H1 (cell line): Measurements from ENCODE around the gene GTPBP1. TPM values are rescaled to one million over a fixed set of nuclear protein-coding genes. Genes with fewer than 3 reads are reported as not detected.

Experiments
- CTCF ChIA-PET: fragments of 300-600 bp; sonication (Branson Sonifier 250); formaldehyde crosslinking; loops from one replicate; lab custom pipeline; 2021; ENCODE audit not compliant: partially characterized antibody; lab: Charles Lee
- POLR2A ChIA-PET: fragments of 300-600 bp; sonication (Branson Sonifier 250); formaldehyde crosslinking; loops from one replicate; lab custom pipeline; 2021; ENCODE audit warnings: inconsistent platforms; ENCODE audit not compliant: partially characterized antibody; lab: Charles Lee
- DNase-seq, 2 experiments: peaks; one replicate each; pipeline versions ENCODE4 v3.0.0 to v3.0.0-alpha.2; 2010 to 2022; ENCODE audit warnings: low spot score in 2 of 2, low read depth in 1 of 2, mixed read lengths in 1 of 2
- FAIRE-seq: peaks from 2 replicates; lab custom pipeline; 2011; peaks lifted over from hg19 to GRCh38; lab: Jason Lieb, UNC
- H2AFZ ChIP-seq: 2 replicates; pipeline ENCODE4 v1.8.1; 2012; ENCODE audit warnings: low read length, inconsistent platforms
- H2AK5ac ChIP-seq: 2 replicates; pipeline ENCODE4 v1.6.1; 2013; ENCODE audit warnings: low read depth, low read length
- H2BK120ac ChIP-seq: replicated peaks from 2 replicates; pipeline ENCODE3; 2013; ENCODE audit warnings: low read depth, low read length, inconsistent platforms
- H2BK12ac ChIP-seq: 2 replicates; pipeline ENCODE4 v1.6.1; 2013; ENCODE audit warnings: low read depth, low read length
- H2BK15ac ChIP-seq: 2 replicates; pipeline ENCODE4 v1.6.1; 2013; ENCODE audit warnings: low read length
- H2BK20ac ChIP-seq: 2 replicates; pipeline ENCODE4 v1.6.1; 2013; ENCODE audit warnings: low read length
- H2BK5ac ChIP-seq: 2 replicates; pipeline ENCODE4 v1.6.1; 2013; ENCODE audit warnings: low read depth, low read length
- H3K14ac ChIP-seq: 2 replicates; pipeline ENCODE4 v1.6.1; 2013; ENCODE audit warnings: inconsistent platforms; ENCODE audit not compliant: insufficient read length
- H3K18ac ChIP-seq: 2 replicates; pipeline ENCODE4 v1.6.1; 2013; ENCODE audit warnings: low read length; ENCODE audit errors: extremely low read depth
- H3K23ac ChIP-seq: 2 replicates; pipeline ENCODE4 v1.6.1; 2013; ENCODE audit warnings: inconsistent platforms; ENCODE audit not compliant: insufficient read length
- H3K23me2 ChIP-seq: 2 replicates; pipeline ENCODE4 v1.6.1; 2013; ENCODE audit warnings: low read depth, low read length
- H3K27ac ChIP-seq: 2 replicates; pipeline ENCODE4 v1.6.1; 2011; ENCODE audit warnings: low read depth, low read length, inconsistent platforms
- H3K27me3 ChIP-seq, 4 experiments: replicated peaks in 1 of 4; 1 replicate in 1 of 4; 2 replicates in 3 of 4; pipeline versions ENCODE4 v1.6.1 to v1.8.1; 2011 to 2013; ENCODE audit warnings: low read length in 3 of 4, mild to moderate bottlenecking in 3 of 4, inconsistent platforms in 2 of 4, mixed read lengths in 2 of 4, moderate library complexity in 1 of 4; ENCODE audit not compliant: control insufficient read depth in 3 of 4, insufficient read depth in 3 of 4; ENCODE audit errors: extremely low read depth in 1 of 4
- H3K36me3 ChIP-seq, 4 experiments: 2 replicates each; pipeline versions ENCODE4 v1.6.1 to v1.8.1; 2011 to 2013; ENCODE audit warnings: mild to moderate bottlenecking in 4 of 4, low read length in 3 of 4, moderate library complexity in 2 of 4, control low read depth in 1 of 4, inconsistent platforms in 1 of 4; ENCODE audit not compliant: insufficient read depth in 4 of 4, control insufficient read depth in 2 of 4
- H3K4ac ChIP-seq: replicated peaks from 2 replicates; pipeline ENCODE3; 2013; ENCODE audit warnings: low read length, low read depth, mixed read lengths, inconsistent platforms; ENCODE audit not compliant: insufficient read length
- H3K4me1 ChIP-seq, 4 experiments: replicated peaks in 1 of 4; 1 replicate in 1 of 4; 2 replicates in 3 of 4; pipeline versions ENCODE4 v1.6.1 to v1.8.1; 2011 to 2013; ENCODE audit warnings: low read length in 3 of 4, inconsistent platforms in 2 of 4, mixed read lengths in 1 of 4; ENCODE audit not compliant: insufficient read depth in 4 of 4, control insufficient read depth in 3 of 4
- H3K4me2 ChIP-seq, 2 experiments: 2 replicates each; pipeline versions ENCODE4 v1.6.1 to v1.8.1; 2011 to 2013; ENCODE audit warnings: low read depth in 2 of 2, low read length in 2 of 2, control low read depth in 1 of 2, inconsistent platforms in 1 of 2, mild to moderate bottlenecking in 1 of 2; ENCODE audit not compliant: insufficient read depth in 1 of 2
- H3K4me3 ChIP-seq, 4 experiments: fragments of 200-600, 300-600 bp in 1 of 4; sonication (generic), shearing (Covaris generic), sonication (Bioruptor Twin) in 1 of 4; 2 replicates each; pipeline versions ENCODE4 v1.5.1 to v1.8.1; 2011 to 2016; ENCODE audit warnings: low read length in 4 of 4, low read depth in 3 of 4, control low read depth in 2 of 4, inconsistent platforms in 2 of 4, mild to moderate bottlenecking in 2 of 4, mixed read lengths in 1 of 4, moderate library complexity in 1 of 4; ENCODE audit not compliant: insufficient read depth in 2 of 4; ENCODE audit errors: extremely low read depth in 1 of 4
- H3K56ac ChIP-seq: replicated peaks from 2 replicates; pipeline ENCODE3; 2013; ENCODE audit warnings: low read depth, mild to moderate bottlenecking, mixed read lengths, low read length, inconsistent platforms; ENCODE audit not compliant: insufficient read length
- H3K79me1 ChIP-seq: 2 replicates; pipeline ENCODE4 v1.6.1; 2013; ENCODE audit warnings: low read depth, low read length, control low read depth
- H3K79me2 ChIP-seq, 2 experiments: 2 replicates each; pipeline versions ENCODE4 v1.6.1 to v1.8.1; 2012 to 2013; ENCODE audit warnings: low read length in 2 of 2, mild to moderate bottlenecking in 2 of 2, inconsistent platforms in 1 of 2; ENCODE audit not compliant: insufficient read depth in 2 of 2, control insufficient read depth in 1 of 2
- H3K9ac ChIP-seq, 4 experiments: replicated peaks in 1 of 4; 1 replicate in 1 of 4; 2 replicates in 3 of 4; pipeline versions ENCODE4 v1.6.1 to v1.8.1; 2011 to 2013; ENCODE audit warnings: low read depth in 3 of 4, low read length in 3 of 4, control low read depth in 2 of 4, mild to moderate bottlenecking in 2 of 4, moderate library complexity in 2 of 4, inconsistent platforms in 1 of 4; ENCODE audit errors: extremely low read depth in 1 of 4
- H3K9me3 ChIP-seq, 2 experiments: 2 replicates each; pipeline versions ENCODE4 v1.6.1 to v1.8.1; 2012 to 2013; ENCODE audit warnings: mild to moderate bottlenecking in 2 of 2, moderate library complexity in 2 of 2, control low read depth in 1 of 2, inconsistent platforms in 1 of 2, low read depth in 1 of 2, low read length in 1 of 2, mixed read lengths in 1 of 2; ENCODE audit not compliant: insufficient read depth in 2 of 2
- H4K20me1 ChIP-seq, 2 experiments: replicated peaks in 1 of 2; 2 replicates each; pipeline versions ENCODE3 to v1.8.1; 2011 to 2013; ENCODE audit warnings: inconsistent platforms in 2 of 2, low read length in 2 of 2, mild to moderate bottlenecking in 1 of 2; ENCODE audit not compliant: insufficient read depth in 2 of 2, control insufficient read depth in 1 of 2
- H4K5ac ChIP-seq: 2 replicates; pipeline ENCODE4 v1.6.1; 2013; ENCODE audit warnings: low read length, low read depth, mixed read lengths, inconsistent platforms; ENCODE audit not compliant: insufficient read length
- H4K8ac ChIP-seq: 2 replicates; pipeline ENCODE4 v1.8.0; 2013; ENCODE audit warnings: mild to moderate bottlenecking, moderate library complexity, low read length, inconsistent platforms; ENCODE audit not compliant: insufficient read depth; ENCODE audit errors: extremely low read depth
- H4K91ac ChIP-seq: replicated peaks from 2 replicates; pipeline ENCODE3; 2013; ENCODE audit warnings: low read length, mixed read lengths, inconsistent platforms; ENCODE audit not compliant: insufficient read length
- ASH2L ChIP-seq: fragments of 200-600, 300-600 bp; sonication (generic); IDR thresholded peaks from one replicate; pipeline ENCODE4 v1.7.1; 2017; ENCODE audit warnings: low read length
- BACH1 ChIP-seq: IDR thresholded peaks from 2 replicates; pipeline ENCODE4 v1.6.1; 2012; ENCODE audit warnings: low read length, improper control_type of control experiment
- EZH2 ChIP-seq: fragments of 200-600 bp; sonication (generic); IDR thresholded peaks from 2 replicates; pipeline ENCODE4 v1.7.1; 2012; ENCODE audit warnings: low read depth, mild to moderate bottlenecking, moderate library complexity, low read length, inconsistent platforms; ENCODE audit not compliant: severe bottlenecking
- HDAC2 ChIP-seq, 2 experiments: fragments of 300-600 bp in 1 of 2; sonication (generic) in 1 of 2; IDR thresholded peaks; 2 replicates each; pipeline ENCODE4 v1.6.1; 2011 to 2012; ENCODE audit warnings: low read depth in 2 of 2, low read length in 2 of 2, mild to moderate bottlenecking in 2 of 2, moderate library complexity in 2 of 2, borderline replicate concordance in 1 of 2, inconsistent platforms in 1 of 2
- KDM5A ChIP-seq: fragments of 200-600 bp; IDR thresholded peaks from 2 replicates; pipeline ENCODE4 v1.7.1; 2012; ENCODE audit warnings: mild to moderate bottlenecking, low read length, inconsistent platforms, mixed read lengths
- POLR2AphosphoS5 ChIP-seq: IDR thresholded peaks from 2 replicates; pipeline ENCODE4 v1.6.1; 2011; ENCODE audit warnings: low read depth, low read length
- RXRA ChIP-seq: IDR thresholded peaks from 2 replicates; pipeline ENCODE4 v1.6.1; 2011; ENCODE audit warnings: low read depth, mild to moderate bottlenecking, low read length, moderate library complexity; ENCODE audit not compliant: insufficient read depth
- SUZ12 ChIP-seq: fragments of 200-600 bp; sonication (generic); IDR thresholded peaks from 2 replicates; pipeline ENCODE4 v1.6.1; 2012; ENCODE audit warnings: mild to moderate bottlenecking, inconsistent platforms, low read length, moderate library complexity, mixed read lengths
- TBP ChIP-seq: IDR thresholded peaks from 2 replicates; pipeline ENCODE4 v1.6.1; 2011; ENCODE audit warnings: low read depth, low read length, improper control_type of control experiment
- TEAD4 ChIP-seq: IDR thresholded peaks from 2 replicates; pipeline ENCODE4 v1.6.1; 2012; ENCODE audit warnings: low read depth, low read length, inconsistent platforms, mixed read lengths
- whole genome bisulfite sequencing, 2 experiments: shearing (Covaris generic) in 1 of 2; methylation state at CpG; one replicate each; pipeline versions ENCODE4 v1.1.6 to v1.1.7; 2013 to 2015; ENCODE audit warnings: low lambda C conversion rate in 2 of 2, mixed read lengths in 2 of 2, inconsistent platforms in 1 of 2, low coverage in 1 of 2, missing lambda C conversion rate in 1 of 2; ENCODE audit not compliant: insufficient replicate concordance in 2 of 2, insufficient coverage in 1 of 2, insufficient read length in 1 of 2; ENCODE audit errors: extremely low coverage in 1 of 2, missing lambda C conversion rate in 1 of 2; 5-methylcytosine and 5-hydroxymethylcytosine counted together
- polyA plus RNA-seq, 7 experiments: library from polyadenylated mRNA; depleted of rRNA in 3 of 7; stranded (reverse) in 5 of 7; unstranded in 2 of 7; fragments of >200 nt in 5 of 7; fragments of 200-250 nt in 2 of 7; gene quantifications; 1 replicate in 5 of 7; 2 replicates in 1 of 7; 4 replicates in 1 of 7; pipeline versions ENCODE4 v1.2.1 to v1.2.3, GENCODE V29; 2011 to 2013; ENCODE audit warnings: missing spikeins in 2 of 7, mixed read lengths in 2 of 7
- total RNA-seq: library from RNA; stranded (reverse); fragmentation: NEBNext Ultra II Directional; extraction: Animal tissue kit (Norgen Biotek cat#: 25700); gene quantifications from 2 replicates; pipeline ENCODE4 v1.2.1, GENCODE V29; 2021
- TF ChIP-seq, protein P1 (sequence below): IDR thresholded peaks from 2 replicates; pipeline ENCODE4 v1.6.1; 2011; ENCODE audit warnings: low read length, improper control_type of control experiment

The GTPBP1 gene
- total and polyA plus RNA-seq, 2 of the 8 experiments (the other 6 are each of a cell fraction or from before 2014, with no cell fraction given): 53.1 to 91.8 TPM

DNA sequence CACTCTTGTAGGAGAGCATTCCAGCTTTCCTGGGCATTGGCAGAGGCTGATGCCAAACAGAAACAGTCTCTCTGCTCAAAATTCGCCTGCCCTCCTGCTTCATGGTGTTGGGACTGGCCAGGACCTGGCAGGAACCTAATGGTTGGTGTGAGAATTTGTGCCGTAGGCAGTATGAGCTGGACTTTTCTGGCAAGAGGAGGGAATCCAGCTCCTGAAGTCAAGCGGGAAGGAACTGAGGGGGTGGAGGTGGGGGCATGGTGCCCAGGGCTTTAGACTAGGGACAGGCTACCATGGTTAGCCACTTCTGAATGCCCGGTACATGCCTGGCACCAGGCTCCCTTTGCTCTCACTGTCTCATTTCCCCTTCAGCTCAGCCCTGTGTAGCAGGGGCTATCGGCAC lies 30.9 kb upstream of the GTPBP1 start:
- ChIA-PET POLR2A (interaction anchor here (1.3 to 11.1 kb wide), 5 partner anchors 8 to 24 kb away, joined by 3 to 68 read pairs (median 3); partner anchors contain the start of gene TOMM22), CTCF (interaction anchor here (0.9 kb wide), 1 partner anchor 8 kb away, joined by 3 read pairs; no protein-coding TSS in a partner anchor)
- Histone ChIP-seq H3K9ac (no peak overlapping the region), H3K14ac (no peak overlapping the region), H3K27me3 (no peaks in the 10 kb centered on the region), H3K4me3 (no peak overlapping the region), H4K91ac (no peak overlapping the region), H4K20me1 (peaks cover 0 to 2% of the 10 kb centered on the region in 2 experiments), H2BK5ac (no peak overlapping the region), H3K9me3 (no peaks in the 10 kb centered on the region), H2BK15ac (no peak overlapping the region), H3K23ac (no peak overlapping the region), H3K4ac (no peak overlapping the region), H2AFZ (no peak overlapping the region), H3K4me2 (no peak overlapping the region), H4K5ac (no peak overlapping the region), H3K36me3 (peaks cover 0 to 6% (median 0%) of the 10 kb centered on the region in 4 experiments; a peak in 3 of 8 replicates), H3K79me1 (no peaks in the 10 kb centered on the region), H3K18ac (no peak overlapping the region), H3K27ac (no peak overlapping the region), H2BK20ac (no peak overlapping the region), H2BK12ac (no peak overlapping the region), H3K23me2 (no peaks in the 10 kb centered on the region), H2AK5ac (no peak overlapping the region), H3K79me2 (no peaks in the 10 kb centered on the region), H3K4me1 (no peaks in the 10 kb centered on the region), H4K8ac (no peak overlapping the region), H3K56ac (no peak overlapping the region), H2BK120ac (no peak overlapping the region)
- no peak for FAIRE-seq
- DNase-seq: no peak
- 95% methylated on average over 5 of the region's 5 CpGs; no CpG with 5 or more reads in 1 of the 2 experiments for WGBS, 2 experiments
- TF ChIP-seq HDAC2 (IDR thresholded peaks at IDR 0.05; ENCODE audit: borderline replicate concordance in 1 of 2, low read depth in 2 of 2, low read length in 2 of 2) (no peak), TBP (no peak), EZH2 (no peak), POLR2AphosphoS5 (no peak), TEAD4 (no peak), KDM5A (no peak), SUZ12 (no peak), RXRA (no peak), BACH1 (no peak), ASH2L (no peak)
- TF ChIP-seq, protein P1, sequence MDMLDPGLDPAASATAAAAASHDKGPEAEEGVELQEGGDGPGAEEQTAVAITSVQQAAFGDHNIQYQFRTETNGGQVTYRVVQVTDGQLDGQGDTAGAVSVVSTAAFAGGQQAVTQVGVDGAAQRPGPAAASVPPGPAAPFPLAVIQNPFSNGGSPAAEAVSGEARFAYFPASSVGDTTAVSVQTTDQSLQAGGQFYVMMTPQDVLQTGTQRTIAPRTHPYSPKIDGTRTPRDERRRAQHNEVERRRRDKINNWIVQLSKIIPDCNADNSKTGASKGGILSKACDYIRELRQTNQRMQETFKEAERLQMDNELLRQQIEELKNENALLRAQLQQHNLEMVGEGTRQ: no peak
